WTC11 (cell line): Measurements from ENCODE around the gene TSPAN33. TPM values are rescaled to one million over a fixed set of nuclear protein-coding genes. Genes with fewer than 3 reads are reported as not detected.

Experiments
- ATAC-seq: fragments of 200-7000 bp; cut with Tn5 transposase; 2 replicates; pipeline ENCODE4 v1.10.0; 2021; ENCODE audit warnings: mild to moderate bottlenecking, moderate library complexity
- CTCF ChIA-PET: fragments of 300-600 bp; sonication (Branson Sonifier 250); formaldehyde crosslinking; loops from one replicate; lab custom pipeline; 2021; ENCODE audit warnings: antibody characterized with exemption; lab: Charles Lee
- POLR2A ChIA-PET: fragments of 350-600 bp; sonication (Branson Sonifier 250); formaldehyde crosslinking; loops from one replicate; lab custom pipeline; 2021; ENCODE audit warnings: antibody characterized with exemption; lab: Charles Lee
- DNase-seq: peaks from one replicate; pipeline ENCODE4 v3.0.0; 2021; ENCODE audit warnings: low spot score
- H3K27ac Mint-ChIP-seq: 2 replicates; pipeline ENCODE4 v1.8.0; 2021; ENCODE audit warnings: mixed read lengths
- H3K27me3 Mint-ChIP-seq: 2 replicates; pipeline ENCODE4 v1.8.0; 2021; ENCODE audit warnings: low read depth, mild to moderate bottlenecking, moderate library complexity, mixed read lengths
- H3K36me3 Mint-ChIP-seq: 2 replicates; pipeline ENCODE4 v1.8.0; 2021; ENCODE audit warnings: mixed read lengths
- H3K4me1 Mint-ChIP-seq: 2 replicates; pipeline ENCODE4 v1.8.0; 2022; ENCODE audit warnings: mixed read lengths
- H3K4me3 Mint-ChIP-seq: 2 replicates; pipeline ENCODE4 v1.8.0; 2021; ENCODE audit warnings: mild to moderate bottlenecking, moderate library complexity, mixed read lengths
- H3K9me3 Mint-ChIP-seq: 2 replicates; pipeline ENCODE4 v1.8.0; 2021; ENCODE audit warnings: mixed read lengths
- ELF4 ChIP-seq: sonication (generic); formaldehyde crosslinking; IDR thresholded peaks from 2 replicates; pipeline ENCODE4 v1.8.1; 2022; ENCODE audit warnings: low read depth, mild to moderate bottlenecking, moderate library complexity, missing genetic modification reagents
- EMX1 ChIP-seq: fragments of 250-450 bp; sonication (Bioruptor Pico); IDR thresholded peaks from 2 replicates; pipeline ENCODE4 v1.8.0; 2021; ENCODE audit warnings: mild to moderate bottlenecking
- JAZF1 ChIP-seq: fragments of 250-450 bp; sonication (Bioruptor Pico); IDR thresholded peaks from 2 replicates; pipeline ENCODE4 v1.9.0; 2021; ENCODE audit warnings: moderate library complexity, mild to moderate bottlenecking, inconsistent platforms
- TEAD1 ChIP-seq: sonication (generic); formaldehyde crosslinking; IDR thresholded peaks from 2 replicates; pipeline ENCODE4 v1.8.0; 2022; ENCODE audit warnings: mild to moderate bottlenecking, missing genetic modification reagents
- TP53 ChIP-seq: sonication (generic); formaldehyde crosslinking; IDR thresholded peaks from 2 replicates; pipeline ENCODE4 v1.8.1; 2023; ENCODE audit warnings: mild to moderate bottlenecking, missing genetic modification reagents
- ZNF219 ChIP-seq: sonication (generic); formaldehyde crosslinking; IDR thresholded peaks from 2 replicates; pipeline ENCODE4 v1.8.0; 2023; ENCODE audit warnings: missing genetic modification reagents, mild to moderate bottlenecking, borderline replicate concordance
- ZNF263 ChIP-seq: sonication (generic); formaldehyde crosslinking; IDR thresholded peaks from 2 replicates; pipeline ENCODE4 v1.8.1; 2022; ENCODE audit warnings: low read depth, mild to moderate bottlenecking, moderate library complexity, missing genetic modification reagents
- ZNF317 ChIP-seq: sonication (generic); formaldehyde crosslinking; IDR thresholded peaks from 2 replicates; pipeline ENCODE4 v1.8.1; 2023; ENCODE audit warnings: low read depth, mild to moderate bottlenecking, moderate library complexity, missing genetic modification reagents, borderline replicate concordance
- ZNF416 ChIP-seq: fragments of 250-450 bp; sonication (Bioruptor Pico); IDR thresholded peaks from 2 replicates; pipeline ENCODE4 v1.9.0; 2021; ENCODE audit warnings: mild to moderate bottlenecking, inconsistent platforms
- ZNF512 ChIP-seq: sonication (generic); formaldehyde crosslinking; IDR thresholded peaks from 2 replicates; pipeline ENCODE4 v1.8.1; 2022; ENCODE audit warnings: missing genetic modification reagents, borderline replicate concordance
- ZNF671 ChIP-seq: fragments of 250-450 bp; sonication (Bioruptor Pico); IDR thresholded peaks from 2 replicates; pipeline ENCODE4 v1.8.0; 2021; ENCODE audit warnings: mild to moderate bottlenecking
- total RNA-seq: library from RNA; stranded (reverse); gene quantifications from 3 replicates; pipeline ENCODE4 v1.2.3, GENCODE V29; 2021
- TF ChIP-seq, protein P1 (sequence below): sonication (generic); formaldehyde crosslinking; IDR thresholded peaks from 2 replicates; pipeline ENCODE4 v1.8.0; 2022; ENCODE audit warnings: mild to moderate bottlenecking, missing genetic modification reagents
- TF ChIP-seq, protein P2 (sequence below): fragments of 250-450 bp; sonication (Bioruptor Pico); IDR thresholded peaks from 2 replicates; pipeline ENCODE4 v1.9.0; 2021; ENCODE audit warnings: mild to moderate bottlenecking
- TF ChIP-seq, protein P3 (sequence below): sonication (generic); formaldehyde crosslinking; IDR thresholded peaks from 2 replicates; pipeline ENCODE4 v1.8.0; 2022; ENCODE audit warnings: mild to moderate bottlenecking, missing genetic modification reagents
- TF ChIP-seq, protein P4 (sequence below): sonication (generic); formaldehyde crosslinking; IDR thresholded peaks from 2 replicates; pipeline ENCODE4 v1.8.0; 2022; ENCODE audit warnings: mild to moderate bottlenecking, missing genetic modification reagents
- TF ChIP-seq, protein P5 (sequence below): sonication (generic); formaldehyde crosslinking; conservative IDR thresholded peaks from 2 replicates; pipeline ENCODE4 v1.8.1; 2023; ENCODE audit warnings: mild to moderate bottlenecking, low read depth, missing genetic modification reagents, moderate library complexity

The TSPAN33 gene
- total RNA-seq, 1 experiment from 2014 or later: 30.0 TPM

DNA sequence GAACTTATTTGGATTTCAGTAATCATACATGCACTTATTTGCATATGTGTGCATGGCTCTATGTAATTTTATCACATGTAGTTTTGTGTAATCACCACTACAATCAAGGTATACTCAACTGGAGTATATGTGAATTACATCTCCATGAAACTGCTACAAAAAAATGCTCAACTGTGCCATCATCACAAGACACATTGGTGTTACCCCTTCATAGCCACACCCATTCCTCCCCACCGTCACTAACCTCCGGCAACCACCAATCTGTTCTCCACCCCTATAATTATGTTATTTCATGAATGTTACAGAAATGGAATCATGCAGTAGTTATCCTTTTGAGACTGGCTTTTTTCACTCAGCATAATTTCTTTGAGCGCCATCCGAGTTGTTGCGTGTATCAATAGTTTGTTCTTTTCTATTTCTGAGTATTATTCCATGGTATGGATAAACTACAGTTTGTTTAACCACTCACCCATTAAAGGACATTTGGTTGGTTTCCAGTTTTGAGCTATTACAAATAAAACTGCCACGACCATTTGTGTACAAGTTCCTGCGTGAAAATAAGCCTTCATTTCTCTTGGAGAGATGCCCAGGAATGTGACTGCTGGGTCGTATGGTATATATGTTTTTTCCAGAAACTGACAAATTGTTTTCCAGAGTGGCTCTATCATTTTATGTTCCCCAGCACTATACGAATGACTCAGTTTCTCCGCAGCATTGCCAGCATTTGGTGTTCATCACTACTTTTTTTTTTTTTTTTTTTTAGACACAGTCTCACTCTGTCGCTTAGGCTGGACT, 32.6 kb downstream of the TSPAN33 start:
- Mint-ChIP-seq H3K4me3 (no peak overlapping the region), H3K4me1 (no peaks in the 10 kb centered on the region), H3K36me3 (peaks cover 4% of the 10 kb centered on the region), H3K27ac (no peak overlapping the region), H3K27me3 (no peaks in the 10 kb centered on the region; the same call in 1 of the 2 replicates), H3K9me3 (peaks cover 12% of the 10 kb centered on the region)
- ChIA-PET POLR2A (interaction anchor here (0.7 kb wide), 1 partner anchor 149 kb away, joined by 5 read pairs; no protein-coding TSS in a partner anchor), CTCF (no interaction called here)
- ATAC-seq (no peak), DNase-seq (no peak)
- TF ChIP-seq, protein P1, sequence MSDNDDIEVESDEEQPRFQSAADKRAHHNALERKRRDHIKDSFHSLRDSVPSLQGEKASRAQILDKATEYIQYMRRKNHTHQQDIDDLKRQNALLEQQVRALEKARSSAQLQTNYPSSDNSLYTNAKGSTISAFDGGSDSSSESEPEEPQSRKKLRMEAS (CRISPR knock-in tag): no peak
- TF ChIP-seq ZNF317 (CRISPR knock-in tag): no peak
- no peak for TF ChIP-seq ZNF416 (CRISPR knock-in tag)
- TF ChIP-seq JAZF1 (CRISPR knock-in tag): no peak
- no peak for TF ChIP-seq ZNF263 (CRISPR knock-in tag)
- TF ChIP-seq, protein P2, sequence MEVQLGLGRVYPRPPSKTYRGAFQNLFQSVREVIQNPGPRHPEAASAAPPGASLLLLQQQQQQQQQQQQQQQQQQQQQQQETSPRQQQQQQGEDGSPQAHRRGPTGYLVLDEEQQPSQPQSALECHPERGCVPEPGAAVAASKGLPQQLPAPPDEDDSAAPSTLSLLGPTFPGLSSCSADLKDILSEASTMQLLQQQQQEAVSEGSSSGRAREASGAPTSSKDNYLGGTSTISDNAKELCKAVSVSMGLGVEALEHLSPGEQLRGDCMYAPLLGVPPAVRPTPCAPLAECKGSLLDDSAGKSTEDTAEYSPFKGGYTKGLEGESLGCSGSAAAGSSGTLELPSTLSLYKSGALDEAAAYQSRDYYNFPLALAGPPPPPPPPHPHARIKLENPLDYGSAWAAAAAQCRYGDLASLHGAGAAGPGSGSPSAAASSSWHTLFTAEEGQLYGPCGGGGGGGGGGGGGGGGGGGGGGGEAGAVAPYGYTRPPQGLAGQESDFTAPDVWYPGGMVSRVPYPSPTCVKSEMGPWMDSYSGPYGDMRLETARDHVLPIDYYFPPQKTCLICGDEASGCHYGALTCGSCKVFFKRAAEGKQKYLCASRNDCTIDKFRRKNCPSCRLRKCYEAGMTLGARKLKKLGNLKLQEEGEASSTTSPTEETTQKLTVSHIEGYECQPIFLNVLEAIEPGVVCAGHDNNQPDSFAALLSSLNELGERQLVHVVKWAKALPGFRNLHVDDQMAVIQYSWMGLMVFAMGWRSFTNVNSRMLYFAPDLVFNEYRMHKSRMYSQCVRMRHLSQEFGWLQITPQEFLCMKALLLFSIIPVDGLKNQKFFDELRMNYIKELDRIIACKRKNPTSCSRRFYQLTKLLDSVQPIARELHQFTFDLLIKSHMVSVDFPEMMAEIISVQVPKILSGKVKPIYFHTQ (CRISPR knock-in tag): no peak
- TF ChIP-seq, protein P3, sequence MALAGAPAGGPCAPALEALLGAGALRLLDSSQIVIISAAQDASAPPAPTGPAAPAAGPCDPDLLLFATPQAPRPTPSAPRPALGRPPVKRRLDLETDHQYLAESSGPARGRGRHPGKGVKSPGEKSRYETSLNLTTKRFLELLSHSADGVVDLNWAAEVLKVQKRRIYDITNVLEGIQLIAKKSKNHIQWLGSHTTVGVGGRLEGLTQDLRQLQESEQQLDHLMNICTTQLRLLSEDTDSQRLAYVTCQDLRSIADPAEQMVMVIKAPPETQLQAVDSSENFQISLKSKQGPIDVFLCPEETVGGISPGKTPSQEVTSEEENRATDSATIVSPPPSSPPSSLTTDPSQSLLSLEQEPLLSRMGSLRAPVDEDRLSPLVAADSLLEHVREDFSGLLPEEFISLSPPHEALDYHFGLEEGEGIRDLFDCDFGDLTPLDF: no peak
- TF ChIP-seq EMX1 (CRISPR knock-in tag): no peak
- TF ChIP-seq ELF4 (CRISPR knock-in tag): no peak
- no peak for TF ChIP-seq ZNF671
- TF ChIP-seq TEAD1 (CRISPR knock-in tag): no peak
- TF ChIP-seq TP53 (CRISPR knock-in tag): no peak
- no peak for TF ChIP-seq ZNF219 (CRISPR knock-in tag)
- TF ChIP-seq, protein P4, sequence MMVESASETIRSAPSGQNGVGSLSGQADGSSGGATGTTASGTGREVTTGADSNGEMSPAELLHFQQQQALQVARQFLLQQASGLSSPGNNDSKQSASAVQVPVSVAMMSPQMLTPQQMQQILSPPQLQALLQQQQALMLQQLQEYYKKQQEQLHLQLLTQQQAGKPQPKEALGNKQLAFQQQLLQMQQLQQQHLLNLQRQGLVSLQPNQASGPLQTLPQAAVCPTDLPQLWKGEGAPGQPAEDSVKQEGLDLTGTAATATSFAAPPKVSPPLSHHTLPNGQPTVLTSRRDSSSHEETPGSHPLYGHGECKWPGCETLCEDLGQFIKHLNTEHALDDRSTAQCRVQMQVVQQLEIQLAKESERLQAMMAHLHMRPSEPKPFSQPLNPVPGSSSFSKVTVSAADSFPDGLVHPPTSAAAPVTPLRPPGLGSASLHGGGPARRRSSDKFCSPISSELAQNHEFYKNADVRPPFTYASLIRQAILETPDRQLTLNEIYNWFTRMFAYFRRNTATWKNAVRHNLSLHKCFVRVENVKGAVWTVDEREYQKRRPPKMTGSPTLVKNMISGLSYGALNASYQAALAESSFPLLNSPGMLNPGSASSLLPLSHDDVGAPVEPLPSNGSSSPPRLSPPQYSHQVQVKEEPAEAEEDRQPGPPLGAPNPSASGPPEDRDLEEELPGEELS (CRISPR knock-in tag): no peak
- no peak for TF ChIP-seq ZNF512
- TF ChIP-seq, protein P5, sequence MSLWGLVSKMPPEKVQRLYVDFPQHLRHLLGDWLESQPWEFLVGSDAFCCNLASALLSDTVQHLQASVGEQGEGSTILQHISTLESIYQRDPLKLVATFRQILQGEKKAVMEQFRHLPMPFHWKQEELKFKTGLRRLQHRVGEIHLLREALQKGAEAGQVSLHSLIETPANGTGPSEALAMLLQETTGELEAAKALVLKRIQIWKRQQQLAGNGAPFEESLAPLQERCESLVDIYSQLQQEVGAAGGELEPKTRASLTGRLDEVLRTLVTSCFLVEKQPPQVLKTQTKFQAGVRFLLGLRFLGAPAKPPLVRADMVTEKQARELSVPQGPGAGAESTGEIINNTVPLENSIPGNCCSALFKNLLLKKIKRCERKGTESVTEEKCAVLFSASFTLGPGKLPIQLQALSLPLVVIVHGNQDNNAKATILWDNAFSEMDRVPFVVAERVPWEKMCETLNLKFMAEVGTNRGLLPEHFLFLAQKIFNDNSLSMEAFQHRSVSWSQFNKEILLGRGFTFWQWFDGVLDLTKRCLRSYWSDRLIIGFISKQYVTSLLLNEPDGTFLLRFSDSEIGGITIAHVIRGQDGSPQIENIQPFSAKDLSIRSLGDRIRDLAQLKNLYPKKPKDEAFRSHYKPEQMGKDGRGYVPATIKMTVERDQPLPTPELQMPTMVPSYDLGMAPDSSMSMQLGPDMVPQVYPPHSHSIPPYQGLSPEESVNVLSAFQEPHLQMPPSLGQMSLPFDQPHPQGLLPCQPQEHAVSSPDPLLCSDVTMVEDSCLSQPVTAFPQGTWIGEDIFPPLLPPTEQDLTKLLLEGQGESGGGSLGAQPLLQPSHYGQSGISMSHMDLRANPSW (CRISPR knock-in tag): no peak
